A549 (cell line): ENCODE measurements around the gene BABAM2. TPM values are rescaled to one million over a fixed set of nuclear protein-coding genes. Genes with fewer than 3 reads are reported as not detected.

Experiments used
- ATAC-seq, 2 experiments: fragments of 200-7000 bp in 1 of 2; fragments of >200 bp in 1 of 2; cut with Nextera tagmentation in 1 of 2; cut with Tn5 transposase in 1 of 2; 3 replicates each; pipeline versions ENCODE4 v1.8.0 to v1.9.1; 2018 to 2020; ENCODE audit warnings: mild to moderate bottlenecking in 1 of 2, moderate library complexity in 1 of 2
- CTCF ChIA-PET: fragments of 300-600 bp; sonication (Branson Sonifier 250); formaldehyde crosslinking; extraction: SDS; loops from one replicate; lab custom pipeline; 2021; ENCODE audit warnings: antibody characterized with exemption, inconsistent platforms; lab: Yijun Ruan, JAX
- POLR2A ChIA-PET: fragments of 350-600 bp; formaldehyde crosslinking; extraction: SDS; loops from one replicate; lab custom pipeline; 2021; ENCODE audit warnings: antibody characterized with exemption, inconsistent platforms; lab: Yijun Ruan, JAX
- DNase-seq, 2 experiments: peaks; one replicate each; pipeline versions ENCODE4 v3.0.0 to v3.0.0-alpha.2; 2011 to 2016; ENCODE audit warnings: low read depth in 1 of 2, low spot score in 1 of 2
- FAIRE-seq: peaks from 2 replicates; lab custom pipeline; 2011; peaks lifted over from hg19 to GRCh38; lab: Jason Lieb, UNC
- H3K27ac ChIP-seq, 2 experiments: fragments of >200 bp; sonication (Bioruptor Twin); formaldehyde crosslinking; 3 replicates each; pipeline ENCODE4 v1.5.1; 2016 to 2017
- H3K4me1 ChIP-seq: fragments of >200 bp; sonication (Bioruptor Twin); formaldehyde crosslinking; 3 replicates; pipeline ENCODE4 v1.6.1; 2016
- H3K4me2 ChIP-seq: fragments of >200 bp; sonication (Bioruptor Twin); formaldehyde crosslinking; 3 replicates; pipeline ENCODE4 v1.6.1; 2016
- H3K4me3 ChIP-seq: fragments of >200 bp; sonication (Bioruptor Twin); formaldehyde crosslinking; 3 replicates; pipeline ENCODE4 v1.5.1; 2016
- H3K9me3 ChIP-seq: fragments of >200 bp; sonication (Bioruptor Twin); formaldehyde crosslinking; 3 replicates; pipeline ENCODE4 v1.6.1; 2016
- BHLHE40 ChIP-seq: IDR thresholded peaks from 2 replicates; pipeline ENCODE4 v1.6.1; 2012; ENCODE audit warnings: low read depth, low read length, inconsistent platforms
- CBX2 ChIP-seq: fragments of 200-600 bp; sonication (generic); IDR thresholded peaks from 2 replicates; pipeline ENCODE4 v1.6.1; 2016; ENCODE audit warnings: low read depth, mild to moderate bottlenecking, borderline replicate concordance
- CEBPB ChIP-seq, 2 experiments: fragments of >200 bp in 1 of 2; sonication (Bioruptor Twin) in 1 of 2; formaldehyde crosslinking in 1 of 2; IDR thresholded peaks; 2 replicates each; pipeline ENCODE4 v1.6.1; 2012 to 2016
- EHF ChIP-seq: fragments of 250-450 bp; sonication (Bioruptor Pico); IDR thresholded peaks from 2 replicates; pipeline ENCODE4 v1.5.0; 2020; ENCODE audit warnings: mild to moderate bottlenecking
- EHMT2 ChIP-seq: fragments of 200-600 bp; sonication (generic); IDR thresholded peaks from 2 replicates; pipeline ENCODE4 v1.6.1; 2016; ENCODE audit warnings: antibody characterized with exemption, low read depth, mild to moderate bottlenecking, moderate library complexity
- EP300 ChIP-seq, 2 experiments: fragments of >200 bp; sonication (Bioruptor Twin); formaldehyde crosslinking; IDR thresholded peaks; 2 replicates in 1 of 2; 3 replicates in 1 of 2; pipeline ENCODE4 v1.6.1; 2016 to 2017
- FOSL2 ChIP-seq, 2 experiments: fragments of 450-650 bp in 1 of 2; fragments of >200 bp in 1 of 2; sonication (Bioruptor Twin) in 1 of 2; formaldehyde crosslinking; IDR thresholded peaks; 2 replicates each; pipeline versions ENCODE4 v1.5.0 to v1.6.1; 2016 to 2020; ENCODE audit warnings: mild to moderate bottlenecking in 1 of 2, moderate library complexity in 1 of 2
- GATA3 ChIP-seq: IDR thresholded peaks from 2 replicates; pipeline ENCODE4 v1.6.1; 2012; ENCODE audit warnings: borderline replicate concordance
- HDAC2 ChIP-seq: fragments of 200-600 bp; sonication (generic); IDR thresholded peaks from 2 replicates; pipeline ENCODE4 v1.6.1; 2016
- HOXA7 ChIP-seq: fragments of 250-450 bp; sonication (Bioruptor Pico); IDR thresholded peaks from 2 replicates; pipeline ENCODE4 v1.5.0; 2020; ENCODE audit warnings: mild to moderate bottlenecking, moderate library complexity
- JUN ChIP-seq, 2 experiments: fragments of >200 bp; sonication (Bioruptor Twin); formaldehyde crosslinking; IDR thresholded peaks; 2 replicates in 1 of 2; 3 replicates in 1 of 2; pipeline ENCODE4 v1.6.1; 2016 to 2017
- JUNB ChIP-seq: fragments of >200 bp; sonication (Bioruptor Twin); formaldehyde crosslinking; IDR thresholded peaks from 2 replicates; pipeline ENCODE4 v1.6.1; 2016
- KDM1A ChIP-seq: fragments of 200-600 bp; sonication (generic); IDR thresholded peaks from 2 replicates; pipeline ENCODE4 v1.6.1; 2016; ENCODE audit warnings: low read depth, mild to moderate bottlenecking
- KDM5A ChIP-seq: fragments of 200-600 bp; sonication (generic); IDR thresholded peaks from 2 replicates; pipeline ENCODE4 v1.6.1; 2016; ENCODE audit warnings: antibody characterized with exemption, mild to moderate bottlenecking
- MAFK ChIP-seq: fragments of 450-650 bp; IDR thresholded peaks from 2 replicates; pipeline ENCODE4 v1.6.1; 2014; ENCODE audit not compliant: partially characterized antibody
- NFE2L2 ChIP-seq: fragments of 150-350 bp; conservative IDR thresholded peaks from 2 replicates; pipeline ENCODE4 v1.6.1; 2014; ENCODE audit warnings: low read length
- POLR2AphosphoS2 ChIP-seq: conservative IDR thresholded peaks from 2 replicates; pipeline ENCODE4 v1.6.1; 2012; ENCODE audit warnings: low read length, improper control_type of control experiment, inconsistent platforms
- RAD21 ChIP-seq, 2 experiments: fragments of >200 bp in 1 of 2; sonication (Bioruptor Twin) in 1 of 2; formaldehyde crosslinking in 1 of 2; IDR thresholded peaks in 1 of 2; conservative IDR thresholded peaks in 1 of 2; 2 replicates in 1 of 2; 3 replicates in 1 of 2; pipeline ENCODE4 v1.6.1; 2012 to 2018; ENCODE audit warnings: inconsistent platforms in 1 of 2
- RFX5 ChIP-seq: fragments of 450-650 bp; IDR thresholded peaks from 2 replicates; pipeline ENCODE4 v1.7.1; 2014; ENCODE audit warnings: antibody characterized with exemption, mild to moderate bottlenecking, moderate library complexity
- SMC3 ChIP-seq: fragments of >200 bp; sonication (Bioruptor Twin); formaldehyde crosslinking; IDR thresholded peaks from 3 replicates; pipeline ENCODE4 v1.6.1; 2018; ENCODE audit warnings: inconsistent platforms
- TP53 ChIP-seq: fragments of 250-450 bp; sonication (Bioruptor Pico); IDR thresholded peaks from 2 replicates; pipeline ENCODE4 v1.5.0; 2021; ENCODE audit warnings: mild to moderate bottlenecking, moderate library complexity
- ZC3H11A ChIP-seq: fragments of 450-650 bp; IDR thresholded peaks from 2 replicates; pipeline ENCODE4 v1.6.1; 2014; ENCODE audit warnings: antibody characterized with exemption, mild to moderate bottlenecking
- ZSCAN20 ChIP-seq: fragments of 250-450 bp; sonication (Bioruptor Pico); IDR thresholded peaks from 2 replicates; pipeline ENCODE4 v1.8.0; 2022; ENCODE audit warnings: mild to moderate bottlenecking, moderate library complexity
- WGBS: methylation state at CpG from one replicate; pipeline ENCODE4 v1.1.6; 2017; ENCODE audit errors: missing lambda C conversion rate; 5-methylcytosine and 5-hydroxymethylcytosine counted together
- polyA plus RNA-seq, 4 experiments: library from polyadenylated mRNA; depleted of rRNA in 3 of 4; stranded (reverse); fragments of >200 nt; fragmentation: RNase III in 1 of 4; extraction: RNeasy Plus Mini Kit Qiagen cat#74134 plus additional on column Dnase treatment in 1 of 4; gene quantifications; 2 replicates in 3 of 4; 3 replicates in 1 of 4; pipeline ENCODE4 v1.2.3, GENCODE V29; 2011 to 2017
- TF ChIP-seq, protein P1 (sequence below): fragments of 150-350 bp; IDR thresholded peaks from 2 replicates; pipeline ENCODE4 v1.6.1; 2014; ENCODE audit warnings: low read depth, mild to moderate bottlenecking, low read length
- TF ChIP-seq, protein P2 (sequence below): fragments of >200 bp; sonication (Bioruptor Twin); formaldehyde crosslinking; IDR thresholded peaks from 2 replicates; pipeline ENCODE4 v1.6.1; 2016
- TF ChIP-seq, protein P3 (sequence below): fragments of 450-650 bp; IDR thresholded peaks from 2 replicates; pipeline ENCODE4 v1.6.1; 2014; ENCODE audit warnings: antibody characterized with exemption
- TF ChIP-seq, protein P4 (sequence below): IDR thresholded peaks from 2 replicates; pipeline ENCODE4 v1.6.1; 2012
- TF ChIP-seq, protein P5 (sequence below): IDR thresholded peaks from 2 replicates; pipeline ENCODE4 v1.6.1; 2012
- TF ChIP-seq, protein P6 (sequence below): fragments of >200 bp; sonication (Bioruptor Twin); formaldehyde crosslinking; IDR thresholded peaks from 3 replicates; pipeline ENCODE4 v1.6.1; 2016
- TF ChIP-seq, protein P7 (sequence below): fragments of 250-450 bp; sonication (Bioruptor Pico); IDR thresholded peaks from 2 replicates; pipeline ENCODE4 v1.5.0; 2020; ENCODE audit warnings: low read depth, mild to moderate bottlenecking, moderate library complexity

The BABAM2 gene
- polyA plus RNA-seq, 2 of the 4 experiments (the other 2 are of a cell fraction): 53.7 to 78.4 TPM

DNA sequence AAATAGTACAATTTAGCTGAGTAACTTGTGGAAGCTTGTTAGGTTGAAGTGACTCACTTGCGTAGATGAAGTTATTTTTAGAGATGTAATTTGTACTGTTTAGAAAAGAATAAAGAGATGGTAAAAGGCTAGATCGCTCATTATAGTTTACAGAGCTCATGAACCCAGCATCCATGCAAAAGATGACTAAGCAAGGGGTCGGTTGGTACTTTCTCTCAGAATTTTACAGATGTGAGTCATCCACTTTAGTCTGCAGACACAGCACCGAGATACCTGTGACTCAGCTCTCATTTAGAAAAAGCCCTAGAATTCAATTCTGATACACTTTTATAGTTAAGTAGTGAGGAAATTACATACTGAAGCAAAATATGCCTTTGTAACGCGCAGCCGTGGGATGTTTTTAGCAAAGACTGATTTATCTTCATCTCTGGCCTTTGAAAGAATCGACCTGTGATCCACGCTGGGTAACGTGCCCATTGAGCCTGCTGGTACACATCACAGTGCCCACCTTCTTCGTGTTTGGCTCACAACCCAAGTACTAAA, 385.6 kb downstream of the BABAM2 start:
- ATAC-seq (peak; percentile 87 to 91), DNase-seq (peak; percentile 91 to 92), FAIRE-seq (peak; percentile 59)
- 1% methylated on average over 11 of the region's 11 CpGs for WGBS
- peak overlapping the region; percentile 65 for H3K4me2 ChIP-seq
- peak overlapping the region; percentile 90 to 93 for H3K27ac ChIP-seq
- H3K4me3 ChIP-seq: no peak overlapping the region
- H3K9me3 ChIP-seq: no peaks in the 10 kb centered on the region
- H3K4me1 ChIP-seq: peaks cover 62% of the 10 kb centered on the region
- POLR2A ChIA-PET: interaction anchor here (0.9 to 4.1 kb wide), 6 partner anchors 26 to 570 kb away, joined by 3 to 56 read pairs (median 6); partner anchors contain the start of gene FOSL2
- TF ChIP-seq POLR2AphosphoS2: no peak
- 0 out of 2 replicates have a peak, but pooled peaks have one; percentile 42 for TF ChIP-seq NFE2L2
- peak; percentile 73 to 83; a peak in 2 of 5 replicates for TF ChIP-seq EP300 (IDR thresholded peaks at IDR 0.05)
- no peak for TF ChIP-seq KDM1A
- TF ChIP-seq FOSL2 (IDR thresholded peaks at IDR 0.05): peak; percentile 100
- TF ChIP-seq FOSL2 (CRISPR knock-in tag; IDR thresholded peaks at IDR 0.05): peak; percentile 100
- peak; percentile 35 to 60; a peak in 4 of 5 replicates for TF ChIP-seq RAD21 (conservative IDR thresholded peaks at IDR 0.05 in 1 of 2, IDR thresholded peaks at IDR 0.05 in 1 of 2)
- no peak for TF ChIP-seq EHF (CRISPR knock-in tag)
- no peak for TF ChIP-seq EHMT2
- TF ChIP-seq, protein P1, sequence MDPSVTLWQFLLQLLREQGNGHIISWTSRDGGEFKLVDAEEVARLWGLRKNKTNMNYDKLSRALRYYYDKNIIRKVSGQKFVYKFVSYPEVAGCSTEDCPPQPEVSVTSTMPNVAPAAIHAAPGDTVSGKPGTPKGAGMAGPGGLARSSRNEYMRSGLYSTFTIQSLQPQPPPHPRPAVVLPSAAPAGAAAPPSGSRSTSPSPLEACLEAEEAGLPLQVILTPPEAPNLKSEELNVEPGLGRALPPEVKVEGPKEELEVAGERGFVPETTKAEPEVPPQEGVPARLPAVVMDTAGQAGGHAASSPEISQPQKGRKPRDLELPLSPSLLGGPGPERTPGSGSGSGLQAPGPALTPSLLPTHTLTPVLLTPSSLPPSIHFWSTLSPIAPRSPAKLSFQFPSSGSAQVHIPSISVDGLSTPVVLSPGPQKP: no peak
- TF ChIP-seq ZSCAN20 (CRISPR knock-in tag): no peak
- peak; percentile 99 for TF ChIP-seq JUNB
- no peak for TF ChIP-seq TP53 (CRISPR knock-in tag)
- TF ChIP-seq, protein P2, sequence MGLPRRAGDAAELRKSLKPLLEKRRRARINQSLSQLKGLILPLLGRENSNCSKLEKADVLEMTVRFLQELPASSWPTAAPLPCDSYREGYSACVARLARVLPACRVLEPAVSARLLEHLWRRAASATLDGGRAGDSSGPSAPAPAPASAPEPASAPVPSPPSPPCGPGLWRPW: no peak
- TF ChIP-seq, protein P3, sequence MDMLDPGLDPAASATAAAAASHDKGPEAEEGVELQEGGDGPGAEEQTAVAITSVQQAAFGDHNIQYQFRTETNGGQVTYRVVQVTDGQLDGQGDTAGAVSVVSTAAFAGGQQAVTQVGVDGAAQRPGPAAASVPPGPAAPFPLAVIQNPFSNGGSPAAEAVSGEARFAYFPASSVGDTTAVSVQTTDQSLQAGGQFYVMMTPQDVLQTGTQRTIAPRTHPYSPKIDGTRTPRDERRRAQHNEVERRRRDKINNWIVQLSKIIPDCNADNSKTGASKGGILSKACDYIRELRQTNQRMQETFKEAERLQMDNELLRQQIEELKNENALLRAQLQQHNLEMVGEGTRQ: no peak
- TF ChIP-seq ZC3H11A: no peak
- TF ChIP-seq, protein P4, sequence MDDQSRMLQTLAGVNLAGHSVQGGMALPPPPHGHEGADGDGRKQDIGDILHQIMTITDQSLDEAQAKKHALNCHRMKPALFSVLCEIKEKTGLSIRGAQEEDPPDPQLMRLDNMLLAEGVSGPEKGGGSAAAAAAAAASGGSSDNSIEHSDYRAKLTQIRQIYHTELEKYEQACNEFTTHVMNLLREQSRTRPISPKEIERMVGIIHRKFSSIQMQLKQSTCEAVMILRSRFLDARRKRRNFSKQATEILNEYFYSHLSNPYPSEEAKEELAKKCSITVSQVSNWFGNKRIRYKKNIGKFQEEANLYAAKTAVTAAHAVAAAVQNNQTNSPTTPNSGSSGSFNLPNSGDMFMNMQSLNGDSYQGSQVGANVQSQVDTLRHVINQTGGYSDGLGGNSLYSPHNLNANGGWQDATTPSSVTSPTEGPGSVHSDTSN: no peak
- TF ChIP-seq, protein P5, sequence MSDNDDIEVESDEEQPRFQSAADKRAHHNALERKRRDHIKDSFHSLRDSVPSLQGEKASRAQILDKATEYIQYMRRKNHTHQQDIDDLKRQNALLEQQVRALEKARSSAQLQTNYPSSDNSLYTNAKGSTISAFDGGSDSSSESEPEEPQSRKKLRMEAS: peak; percentile 81
- TF ChIP-seq CBX2: no peak
- peak; percentile 97 for TF ChIP-seq MAFK
- peak; percentile 88 for TF ChIP-seq GATA3
- 0 out of 4 replicates have a peak, but pooled peaks of 1 of the 2 experiments have one; percentile 24 for TF ChIP-seq CEBPB (IDR thresholded peaks at IDR 0.05)
- TF ChIP-seq SMC3: peak; percentile 45; the same call in 2 of the 3 replicates
- no peak for TF ChIP-seq HOXA7 (CRISPR knock-in tag)
- no peak for TF ChIP-seq HDAC2
- no peak for TF ChIP-seq BHLHE40
- peak; percentile 67 to 85; a peak in 4 of 5 replicates for TF ChIP-seq JUN (IDR thresholded peaks at IDR 0.05)
- TF ChIP-seq, protein P6, sequence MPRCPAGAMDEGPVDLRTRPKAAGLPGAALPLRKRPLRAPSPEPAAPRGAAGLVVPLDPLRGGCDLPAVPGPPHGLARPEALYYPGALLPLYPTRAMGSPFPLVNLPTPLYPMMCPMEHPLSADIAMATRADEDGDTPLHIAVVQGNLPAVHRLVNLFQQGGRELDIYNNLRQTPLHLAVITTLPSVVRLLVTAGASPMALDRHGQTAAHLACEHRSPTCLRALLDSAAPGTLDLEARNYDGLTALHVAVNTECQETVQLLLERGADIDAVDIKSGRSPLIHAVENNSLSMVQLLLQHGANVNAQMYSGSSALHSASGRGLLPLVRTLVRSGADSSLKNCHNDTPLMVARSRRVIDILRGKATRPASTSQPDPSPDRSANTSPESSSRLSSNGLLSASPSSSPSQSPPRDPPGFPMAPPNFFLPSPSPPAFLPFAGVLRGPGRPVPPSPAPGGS: 0 out of 3 replicates have a peak, but pooled peaks have one; percentile 19
- TF ChIP-seq, protein P7, sequence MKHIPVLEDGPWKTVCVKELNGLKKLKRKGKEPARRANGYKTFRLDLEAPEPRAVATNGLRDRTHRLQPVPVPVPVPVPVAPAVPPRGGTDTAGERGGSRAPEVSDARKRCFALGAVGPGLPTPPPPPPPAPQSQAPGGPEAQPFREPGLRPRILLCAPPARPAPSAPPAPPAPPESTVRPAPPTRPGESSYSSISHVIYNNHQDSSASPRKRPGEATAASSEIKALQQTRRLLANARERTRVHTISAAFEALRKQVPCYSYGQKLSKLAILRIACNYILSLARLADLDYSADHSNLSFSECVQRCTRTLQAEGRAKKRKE (CRISPR knock-in tag): no peak
- TF ChIP-seq RFX5: 0 out of 2 replicates have a peak, but pooled peaks have one; percentile 26
- TF ChIP-seq KDM5A: no peak
- CTCF ChIA-PET: interaction anchor here (0.7 to 3.3 kb wide), 5 partner anchors 28 to 593 kb away, joined by 3 to 9 read pairs (median 4); no protein-coding TSS in a partner anchor
